NT2/D1 (cell line): ENCODE results near the gene GFOD1.

Experiments
- DNase-seq: peaks from one replicate; pipeline ENCODE4 v3.0.0-alpha.2; 2011; ENCODE audit warnings: low read depth, low spot score
- H3K27me3 ChIP-seq: 2 replicates; pipeline ENCODE4 v1.6.0; 2011; ENCODE audit warnings: mild to moderate bottlenecking; ENCODE audit not compliant: insufficient read length, insufficient read depth
- H3K36me3 ChIP-seq: 2 replicates; pipeline ENCODE4 v1.6.1; 2011; ENCODE audit warnings: mild to moderate bottlenecking, low read length, mixed read lengths; ENCODE audit not compliant: insufficient read depth, insufficient read length
- H3K4me1 ChIP-seq: 2 replicates; pipeline ENCODE4 v1.5.1; 2011; ENCODE audit not compliant: insufficient read depth, insufficient read length
- H3K4me3 ChIP-seq: 2 replicates; pipeline ENCODE4 v1.5.1; 2011; ENCODE audit warnings: low read depth; ENCODE audit not compliant: insufficient read length
- H3K9ac ChIP-seq: 2 replicates; pipeline ENCODE4 v1.6.0; 2011; ENCODE audit warnings: low read depth; ENCODE audit not compliant: insufficient read length
- H3K9me3 ChIP-seq: 2 replicates; pipeline ENCODE4 v1.5.1; 2011; ENCODE audit warnings: mild to moderate bottlenecking, low read length; ENCODE audit not compliant: insufficient read depth
- SUZ12 ChIP-seq: IDR thresholded peaks from 2 replicates; pipeline ENCODE4 v1.6.1; 2011; ENCODE audit not compliant: insufficient read length, insufficient read depth; ENCODE audit errors: extremely low read depth
- YY1 ChIP-seq: IDR thresholded peaks from 2 replicates; pipeline ENCODE4 v1.6.1; 2011; ENCODE audit not compliant: insufficient read length, insufficient read depth
- ZNF274 ChIP-seq: IDR thresholded peaks from 2 replicates; pipeline ENCODE4 v1.6.1; 2011; ENCODE audit warnings: mild to moderate bottlenecking, low read depth, low read length

Gene GFOD1

DNA sequence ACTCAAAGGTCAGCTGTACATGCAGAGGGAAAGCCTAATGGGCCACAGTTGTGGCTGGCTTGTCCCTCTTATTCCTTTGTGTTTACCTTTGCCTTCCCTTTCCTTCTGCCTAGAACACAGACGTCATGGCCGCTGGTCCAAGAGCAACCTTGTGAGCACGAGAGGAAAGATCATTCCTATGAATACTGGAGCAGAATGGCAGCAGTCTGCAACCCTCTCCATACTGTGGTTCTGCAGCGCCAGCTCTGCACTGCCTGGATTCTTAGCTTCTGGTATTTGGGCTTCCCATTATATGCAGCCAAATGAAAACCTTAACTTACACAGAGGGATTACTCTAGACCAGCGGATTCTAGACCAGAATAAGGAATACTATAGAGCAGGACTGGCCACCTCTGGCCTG lies 171.5 kb downstream of the GFOD1 start:
- Histone ChIP-seq H3K27me3 (no peaks in the 10 kb centered on the region), H3K4me1 (no peaks in the 10 kb centered on the region), H3K9ac (no peak overlapping the region), H3K36me3 (peaks cover 66% of the 10 kb centered on the region), H3K4me3 (no peak overlapping the region), H3K9me3 (no peaks in the 10 kb centered on the region)
- TF ChIP-seq YY1, result no peak
- no peak for TF ChIP-seq SUZ12
- TF ChIP-seq ZNF274, result no peak
- DNase-seq, result no peak

DNA sequence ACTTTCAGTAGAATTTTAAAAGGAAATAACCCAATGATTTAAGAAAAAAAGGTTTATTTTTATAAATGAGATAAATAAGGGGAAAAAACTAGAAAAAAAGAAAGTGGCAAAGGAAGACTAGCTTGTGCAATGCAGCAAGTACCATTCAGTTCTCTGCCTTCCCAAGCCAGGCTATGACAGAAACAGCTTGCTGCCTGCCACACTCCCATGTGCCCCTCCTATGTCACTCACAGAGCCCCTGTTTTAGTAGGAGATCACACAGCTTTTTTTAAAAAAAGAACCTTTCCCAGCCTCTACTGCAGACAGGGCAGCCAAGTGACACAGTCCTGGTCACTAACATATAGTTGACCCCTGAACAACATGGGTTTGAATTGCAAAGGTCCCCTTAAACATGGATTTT lies 172.6 kb downstream of the GFOD1 start:
- Histone ChIP-seq H3K4me3 (no peak overlapping the region), H3K27me3 (no peaks in the 10 kb centered on the region), H3K9ac (no peak overlapping the region), H3K9me3 (no peaks in the 10 kb centered on the region), H3K36me3 (peaks cover 56% of the 10 kb centered on the region), H3K4me1 (no peaks in the 10 kb centered on the region)
- DNase-seq, result no peak
- TF ChIP-seq SUZ12, result no peak
- TF ChIP-seq ZNF274, result no peak
- TF ChIP-seq YY1, result no peak

- Histone ChIP-seq H3K27me3 (no peaks in the 10 kb centered on the region), H3K4me3 (no peak overlapping the region), H3K4me1 (no peaks in the 10 kb centered on the region), H3K36me3 (peaks cover 45% of the 10 kb centered on the region), H3K9ac (no peak overlapping the region), H3K9me3 (no peaks in the 10 kb centered on the region)
- TF ChIP-seq YY1 (no peak), ZNF274 (no peak), SUZ12 (no peak)
- DNase-seq, result no peak
Observed at GRCh38 chr6:13311155-13311554, 176.2 kb downstream of the GFOD1 start.

DNA sequence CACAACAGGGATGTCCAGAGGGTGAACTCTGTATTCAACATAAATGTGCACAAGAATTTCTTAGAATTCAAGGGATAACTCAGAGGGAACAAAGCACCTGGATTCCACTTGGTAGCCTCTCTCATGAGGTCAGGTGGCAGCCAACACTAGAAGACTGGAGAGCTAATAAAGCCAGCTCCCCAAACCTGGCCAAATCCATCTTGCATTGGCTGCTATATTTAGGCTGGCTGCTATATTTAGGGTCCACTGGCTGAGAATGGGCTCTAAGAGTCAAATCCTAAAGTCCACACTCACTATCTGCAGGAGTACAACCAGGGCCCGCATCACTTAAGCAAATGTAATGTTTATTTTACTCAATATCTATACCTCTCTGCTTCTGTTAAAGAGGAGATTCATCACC lies 179.1 kb downstream of the GFOD1 start:
- DNase-seq, result no peak
- no peaks in the 10 kb centered on the region for H3K27me3 ChIP-seq
- H3K9ac ChIP-seq, result no peak overlapping the region
- H3K9me3 ChIP-seq, result no peaks in the 10 kb centered on the region
- no peak overlapping the region for H3K4me3 ChIP-seq
- H3K4me1 ChIP-seq, result no peaks in the 10 kb centered on the region
- peaks cover 50% of the 10 kb centered on the region for H3K36me3 ChIP-seq
- TF ChIP-seq YY1 (no peak), SUZ12 (no peak), ZNF274 (no peak)
